ENCODE measurements around the gene UGT1A8. TPM values are rescaled to one million over a fixed set of nuclear protein-coding genes. Genes with fewer than 3 reads are reported as not detected.

The UGT1A8 gene
- total and polyA plus RNA-seq, 8 donors, result not detected

DNA sequence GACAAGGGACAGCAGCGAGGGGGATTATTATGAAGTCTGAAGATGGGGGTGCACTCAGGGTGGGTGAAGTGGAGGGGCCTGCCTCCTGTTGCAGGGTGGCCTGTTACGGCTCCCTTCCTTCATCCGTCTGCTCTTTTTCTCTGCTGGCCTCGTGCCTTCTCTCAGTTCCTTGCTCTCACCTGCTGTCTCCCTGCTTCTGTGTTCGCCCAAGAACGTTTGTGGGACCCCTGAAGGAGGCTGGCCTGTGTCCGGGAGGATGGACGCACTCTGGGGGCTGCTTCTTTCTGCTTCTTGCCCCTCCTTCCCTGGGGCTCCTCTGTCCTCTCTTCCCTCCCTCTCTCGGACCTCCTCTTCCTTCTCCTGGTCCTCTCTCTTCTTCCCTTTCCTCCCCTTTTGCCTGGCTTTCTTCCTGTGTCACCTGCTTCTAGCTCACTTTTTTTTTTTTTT, 174.5 kb downstream of the UGT1A8 start:
- Histone ChIP-seq H3K9me3 (no peaks in the 10 kb centered on the region), H3K4me3 (no peak overlapping the region), H3K27me3 (peaks cover 0 to 6% of the 10 kb centered on the region in 2 donors), H3K4me1 (no peaks in the 10 kb centered on the region), H3K27ac (no peak overlapping the region), H3K36me3 (no peaks in the 10 kb centered on the region)
- TF ChIP-seq, protein P1, sequence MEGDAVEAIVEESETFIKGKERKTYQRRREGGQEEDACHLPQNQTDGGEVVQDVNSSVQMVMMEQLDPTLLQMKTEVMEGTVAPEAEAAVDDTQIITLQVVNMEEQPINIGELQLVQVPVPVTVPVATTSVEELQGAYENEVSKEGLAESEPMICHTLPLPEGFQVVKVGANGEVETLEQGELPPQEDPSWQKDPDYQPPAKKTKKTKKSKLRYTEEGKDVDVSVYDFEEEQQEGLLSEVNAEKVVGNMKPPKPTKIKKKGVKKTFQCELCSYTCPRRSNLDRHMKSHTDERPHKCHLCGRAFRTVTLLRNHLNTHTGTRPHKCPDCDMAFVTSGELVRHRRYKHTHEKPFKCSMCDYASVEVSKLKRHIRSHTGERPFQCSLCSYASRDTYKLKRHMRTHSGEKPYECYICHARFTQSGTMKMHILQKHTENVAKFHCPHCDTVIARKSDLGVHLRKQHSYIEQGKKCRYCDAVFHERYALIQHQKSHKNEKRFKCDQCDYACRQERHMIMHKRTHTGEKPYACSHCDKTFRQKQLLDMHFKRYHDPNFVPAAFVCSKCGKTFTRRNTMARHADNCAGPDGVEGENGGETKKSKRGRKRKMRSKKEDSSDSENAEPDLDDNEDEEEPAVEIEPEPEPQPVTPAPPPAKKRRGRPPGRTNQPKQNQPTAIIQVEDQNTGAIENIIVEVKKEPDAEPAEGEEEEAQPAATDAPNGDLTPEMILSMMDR (IDR thresholded peaks at IDR 0.05), result no peak
- intact Hi-C loops (cut with DNase I), result no loop called here
- DNase-seq (no peak), ATAC-seq (no peak)

DNA sequence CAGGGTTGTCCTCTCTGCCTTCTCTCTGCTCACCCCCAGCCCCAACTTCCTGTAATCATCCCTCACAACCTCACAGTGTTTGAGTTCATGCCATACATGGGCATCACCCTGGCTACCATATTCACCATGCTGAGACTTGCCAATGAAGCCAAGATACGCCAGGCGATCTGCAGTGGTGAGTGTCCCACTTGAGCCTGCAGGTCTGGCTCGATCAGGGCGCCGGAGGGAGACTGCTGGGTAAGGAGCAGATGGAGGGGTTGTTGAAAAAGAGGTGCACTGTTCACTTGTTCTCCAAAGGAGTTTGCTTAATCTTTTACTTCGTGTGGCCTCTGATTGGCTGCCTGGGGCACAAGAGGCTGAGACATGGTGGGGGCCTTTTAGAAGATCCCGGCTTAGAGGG, 175.3 kb downstream of the UGT1A8 start:
- intact Hi-C loops (cut with DNase I), result no loop called here
- no peaks in the 10 kb centered on the region for H3K4me1 ChIP-seq
- TF ChIP-seq, protein P1 (IDR thresholded peaks at IDR 0.05), result no peak
- DNase-seq, result no peak
- H3K27ac ChIP-seq, result no peak overlapping the region
- H3K4me3 ChIP-seq, result no peak overlapping the region
- H3K36me3 ChIP-seq, result no peaks in the 10 kb centered on the region
- ATAC-seq, result no peak
- peaks cover 0 to 6% of the 10 kb centered on the region in 2 donors for H3K27me3 ChIP-seq
- no peaks in the 10 kb centered on the region for H3K9me3 ChIP-seq

DNA sequence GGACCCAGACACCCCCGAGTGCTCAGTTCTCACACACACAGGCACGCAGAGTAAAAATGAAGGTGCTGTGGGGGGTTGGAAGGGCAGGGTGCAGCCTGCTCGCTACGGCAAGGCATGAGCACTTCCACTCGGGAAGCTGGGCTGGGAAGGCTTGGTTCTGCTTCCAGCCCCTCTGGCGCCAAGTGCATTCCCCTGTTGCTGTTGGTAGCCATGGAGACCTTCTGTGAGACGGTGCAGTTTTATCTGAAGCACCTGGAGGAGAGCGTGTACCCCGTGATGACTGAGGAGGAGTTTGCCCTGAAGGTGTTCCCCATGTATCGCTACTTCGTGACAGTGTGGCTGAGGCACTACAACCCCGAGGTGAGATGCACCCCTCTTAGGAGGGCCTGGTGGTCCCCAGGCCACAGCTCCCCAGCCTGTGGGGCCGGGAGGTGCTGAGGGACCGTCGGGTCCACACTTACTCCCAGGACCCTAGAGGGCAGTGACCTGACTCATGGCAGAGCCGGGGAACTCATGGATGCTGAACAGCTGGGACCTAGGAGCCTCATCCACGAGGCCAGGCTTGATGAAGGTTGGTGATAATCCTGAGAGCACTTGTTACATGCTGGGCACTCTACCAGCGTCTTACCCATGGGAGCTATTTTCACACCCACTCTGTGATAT, 176.2 kb downstream of the UGT1A8 start:
- intact Hi-C loops (cut with DNase I), result no loop called here
- ATAC-seq (peak; percentile 65), DNase-seq (peak in 1 of 4 donors; percentile 44)
- no peak overlapping the region for H3K27ac ChIP-seq
- H3K36me3 ChIP-seq, result no peaks in the 10 kb centered on the region
- H3K9me3 ChIP-seq, result no peaks in the 10 kb centered on the region
- H3K4me1 ChIP-seq, result no peaks in the 10 kb centered on the region
- H3K27me3 ChIP-seq, result peaks cover 0 to 6% of the 10 kb centered on the region in 2 donors
- no peak overlapping the region for H3K4me3 ChIP-seq
- TF ChIP-seq, protein P1 (IDR thresholded peaks at IDR 0.05), result no peak

DNA sequence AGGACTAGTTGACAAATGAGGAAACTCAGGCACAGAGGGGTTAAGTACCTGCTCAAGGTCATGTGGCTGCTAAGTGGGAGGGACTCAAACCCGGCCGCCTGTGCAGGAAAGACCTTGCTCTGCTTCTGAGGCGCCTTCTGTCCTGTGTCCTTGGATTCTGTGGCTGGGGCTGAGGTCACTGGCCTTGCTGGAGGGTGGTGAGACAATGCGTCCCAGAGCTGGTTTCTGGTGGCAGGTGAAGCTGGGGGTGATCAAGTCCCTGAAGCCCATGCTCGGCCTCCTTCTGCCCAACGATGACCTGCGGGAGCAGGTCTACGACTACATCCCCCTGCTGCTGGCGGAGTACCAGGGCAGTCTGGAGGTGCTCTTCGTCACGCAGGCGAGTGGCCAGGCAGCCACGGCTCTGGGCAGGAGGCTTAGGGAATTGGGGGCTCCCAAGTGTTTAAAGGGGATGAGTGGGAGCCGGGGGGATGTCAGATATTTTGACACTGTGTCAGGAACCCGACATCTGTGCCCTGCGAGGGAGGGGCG, 176.8 kb downstream of the UGT1A8 start:
- peak; percentile 67 for ATAC-seq
- H3K36me3 ChIP-seq, result no peaks in the 10 kb centered on the region
- H3K4me3 ChIP-seq, result no peak overlapping the region
- peaks cover 0 to 6% of the 10 kb centered on the region in 2 donors for H3K27me3 ChIP-seq
- H3K9me3 ChIP-seq, result no peaks in the 10 kb centered on the region
- TF ChIP-seq, protein P1 (IDR thresholded peaks at IDR 0.05), result no peak
- H3K4me1 ChIP-seq, result no peaks in the 10 kb centered on the region
- intact Hi-C loops (cut with DNase I), result no loop called here
- peak in 1 of 4 donors; percentile 13 for DNase-seq
- no peak overlapping the region for H3K27ac ChIP-seq

DNA sequence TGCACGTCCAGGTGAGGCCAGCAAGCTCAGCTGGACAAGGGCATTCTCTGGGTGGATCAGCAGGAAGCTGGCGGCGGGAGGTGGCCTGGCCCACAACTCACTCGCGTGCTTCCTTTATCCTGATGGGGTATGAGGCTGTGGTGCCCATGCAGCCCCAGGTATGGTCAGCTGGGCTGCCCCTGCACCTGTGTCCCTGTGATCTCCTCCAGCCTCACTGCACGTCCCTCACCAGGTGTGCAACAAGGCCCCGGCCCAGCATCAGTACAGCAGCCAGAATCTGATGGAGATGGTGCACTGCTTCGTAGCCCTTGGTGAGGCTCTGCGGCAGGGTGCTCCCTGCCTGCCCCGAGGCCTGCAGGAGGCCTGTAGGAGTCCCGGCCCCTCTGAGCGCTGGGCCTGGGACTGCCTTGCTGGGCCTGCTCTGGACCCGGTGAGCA, 178.3 kb downstream of the UGT1A8 start:
- no peak overlapping the region for H3K27ac ChIP-seq
- no peak for DNase-seq
- ATAC-seq, result no peak
- intact Hi-C loops (cut with DNase I), result no loop called here
- no peak overlapping the region for H3K4me3 ChIP-seq
- TF ChIP-seq, protein P1 (IDR thresholded peaks at IDR 0.05), result no peak
- H3K36me3 ChIP-seq, result no peaks in the 10 kb centered on the region
- no peaks in the 10 kb centered on the region for H3K4me1 ChIP-seq
- no peaks in the 10 kb centered on the region for H3K9me3 ChIP-seq
- H3K27me3 ChIP-seq, result peaks cover 0 to 6% of the 10 kb centered on the region in 2 donors

All from left lung (tissue), 10 donors.